Dedifferentiated amniotic fluid mesenchymal stem cell (primary cell): ENCODE results near the gene SLC25A44.
"Not testable (repeated sequence)": the region's sequence is repeated elsewhere in the genome, so short reads cannot be mapped to it uniquely, and the experiment has no call there.

ENCODE experiments used
- DNase-seq: peaks from one replicate; pipeline ENCODE4 v3.0.0-alpha.2; 2016; ENCODE audit errors: extremely low spot score

Gene SLC25A44

DNA sequence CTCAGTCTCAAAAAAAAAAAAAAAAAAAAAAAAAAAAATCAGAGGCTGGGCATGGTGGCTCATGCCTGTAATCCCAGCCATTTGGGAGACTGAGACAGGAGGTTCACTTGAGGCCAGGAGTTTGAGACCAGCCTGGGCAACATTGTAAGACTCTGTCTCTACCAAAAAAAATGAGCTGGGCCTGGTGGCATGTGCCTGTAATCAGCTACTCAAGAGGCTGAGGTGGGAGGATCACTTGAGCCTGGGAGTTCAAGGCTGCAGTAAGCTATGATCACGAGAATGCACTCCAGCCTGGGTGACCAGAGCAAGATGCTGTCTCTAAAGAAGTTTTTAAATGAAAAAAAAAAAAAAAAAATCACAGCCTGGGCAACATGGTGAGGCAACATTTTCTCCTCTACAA, 30.2 kb upstream of the SLC25A44 start:
- DNase-seq = no peak

DNA sequence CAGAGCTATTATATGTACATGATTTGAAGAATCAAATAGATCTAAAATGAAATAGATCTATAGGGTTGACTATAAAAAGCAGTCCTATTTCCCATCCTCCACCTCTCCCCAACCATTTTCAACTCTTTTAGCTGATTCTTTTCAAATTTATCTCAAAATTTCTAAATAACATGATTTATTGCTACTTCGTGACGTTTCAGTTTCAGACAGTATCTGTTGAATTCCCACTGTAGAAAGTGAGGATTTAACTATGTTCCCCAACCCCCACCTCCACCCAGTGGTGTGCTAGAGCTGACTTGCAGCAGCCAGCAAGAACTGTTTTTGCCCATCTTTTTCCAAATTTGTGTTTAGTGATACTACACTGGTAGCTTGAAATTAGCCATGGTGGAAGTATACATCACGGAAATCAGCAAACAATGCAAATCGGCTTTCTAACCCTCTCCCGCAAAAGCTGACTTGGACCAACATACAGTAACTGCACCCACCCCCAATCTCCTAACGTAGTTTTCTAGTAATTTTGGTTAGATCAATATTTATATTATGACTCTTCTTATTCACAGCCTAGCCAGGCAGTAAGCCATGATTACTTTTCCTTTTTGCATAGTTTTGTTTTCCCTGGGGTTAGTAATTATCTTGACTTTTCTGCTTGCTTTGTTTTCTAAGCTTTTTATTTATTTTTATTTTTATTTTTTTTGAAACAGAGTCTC, 29.6 kb upstream of the SLC25A44 start:
- DNase-seq = no peak

DNA sequence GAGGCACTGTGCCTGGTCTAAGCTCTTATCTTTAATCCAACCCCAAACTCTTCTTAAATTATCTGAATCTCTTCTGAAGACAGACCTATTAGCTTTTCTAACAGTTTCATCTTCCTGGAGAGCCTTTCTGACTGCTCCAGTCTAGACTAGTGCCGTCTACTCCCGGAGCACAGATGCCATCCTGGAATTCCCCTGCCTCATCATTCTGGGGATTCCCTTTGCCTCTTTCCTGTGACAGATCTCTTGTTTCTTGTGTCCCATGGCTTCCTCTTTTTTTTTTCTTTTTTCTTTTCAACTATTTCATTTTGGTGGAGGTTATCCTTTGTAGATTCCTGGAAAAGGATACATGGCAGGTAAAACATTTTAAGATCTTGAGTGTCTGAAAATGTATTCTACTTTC, 28.8 kb upstream of the SLC25A44 start:
- no peak for DNase-seq

DNA sequence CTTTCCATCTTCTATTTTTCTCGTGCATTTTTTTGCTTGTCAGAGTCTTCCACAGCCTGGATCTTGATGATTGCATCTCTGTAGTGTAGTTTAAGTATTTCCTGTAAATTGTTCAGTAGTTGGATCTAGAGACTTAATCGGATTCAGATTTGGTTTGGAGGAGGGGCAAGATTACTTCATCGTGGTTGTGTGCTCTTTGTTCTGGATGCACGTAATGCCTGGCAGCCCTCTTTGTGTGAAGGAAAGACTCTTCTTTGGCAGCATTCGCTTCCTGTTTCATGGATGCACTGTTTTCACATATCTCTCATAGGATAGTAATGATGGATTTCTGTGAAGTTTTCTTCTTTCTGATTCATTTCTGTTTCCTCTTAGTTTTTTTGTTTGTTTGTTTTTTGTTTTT, 26.4 kb upstream of the SLC25A44 start:
- DNase-seq = no peak

DNA sequence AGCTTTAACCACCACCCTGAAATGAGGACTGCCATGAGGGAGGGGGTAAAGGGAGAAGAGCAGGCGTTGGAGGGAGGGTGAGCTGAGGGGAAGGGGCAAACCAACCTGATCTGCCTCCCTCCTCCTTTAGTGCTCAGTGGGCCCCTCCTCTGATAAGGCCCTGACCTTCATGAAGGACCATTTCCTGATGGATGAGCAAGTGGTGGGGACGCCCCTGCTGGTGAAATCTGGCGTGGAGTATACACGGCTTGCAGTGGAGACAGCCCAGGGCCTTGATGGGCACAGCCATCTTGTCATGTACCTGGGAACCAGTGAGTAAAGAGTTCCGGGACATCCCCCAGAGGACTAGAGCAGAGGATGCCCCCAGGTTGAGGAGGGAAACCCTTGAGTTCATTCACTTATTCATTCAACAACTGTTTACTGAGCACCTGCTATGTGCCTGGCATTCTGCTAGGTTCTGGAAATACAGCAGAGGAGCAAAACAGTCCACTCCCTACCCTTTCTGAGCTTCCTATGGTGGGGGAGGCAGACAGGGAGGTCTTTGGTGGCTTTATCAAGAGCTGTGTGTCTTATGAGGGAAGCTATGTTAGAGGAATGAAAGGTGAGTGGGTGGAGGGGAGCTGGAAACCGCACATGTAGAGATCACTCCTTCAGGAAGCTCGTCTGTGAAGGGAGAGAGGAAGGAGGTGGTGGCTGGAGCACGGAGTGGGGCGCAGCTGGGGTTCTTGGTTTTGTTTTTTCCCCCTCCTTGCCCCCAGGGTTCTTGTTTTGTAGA, 21.0 kb upstream of the SLC25A44 start:
- no peak for DNase-seq

DNA sequence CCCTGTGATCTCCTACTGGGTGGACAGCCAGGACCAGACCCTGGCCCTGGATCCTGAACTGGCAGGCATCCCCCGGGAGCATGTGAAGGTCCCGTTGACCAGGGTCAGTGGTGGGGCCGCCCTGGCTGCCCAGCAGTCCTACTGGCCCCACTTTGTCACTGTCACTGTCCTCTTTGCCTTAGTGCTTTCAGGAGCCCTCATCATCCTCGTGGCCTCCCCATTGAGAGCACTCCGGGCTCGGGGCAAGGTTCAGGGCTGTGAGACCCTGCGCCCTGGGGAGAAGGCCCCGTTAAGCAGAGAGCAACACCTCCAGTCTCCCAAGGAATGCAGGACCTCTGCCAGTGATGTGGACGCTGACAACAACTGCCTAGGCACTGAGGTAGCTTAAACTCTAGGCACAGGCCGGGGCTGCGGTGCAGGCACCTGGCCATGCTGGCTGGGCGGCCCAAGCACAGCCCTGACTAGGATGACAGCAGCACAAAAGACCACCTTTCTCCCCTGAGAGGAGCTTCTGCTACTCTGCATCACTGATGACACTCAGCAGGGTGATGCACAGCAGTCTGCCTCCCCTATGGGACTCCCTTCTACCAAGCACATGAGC, 17.2 kb upstream of the SLC25A44 start:
- DNase-seq = no peak

DNA sequence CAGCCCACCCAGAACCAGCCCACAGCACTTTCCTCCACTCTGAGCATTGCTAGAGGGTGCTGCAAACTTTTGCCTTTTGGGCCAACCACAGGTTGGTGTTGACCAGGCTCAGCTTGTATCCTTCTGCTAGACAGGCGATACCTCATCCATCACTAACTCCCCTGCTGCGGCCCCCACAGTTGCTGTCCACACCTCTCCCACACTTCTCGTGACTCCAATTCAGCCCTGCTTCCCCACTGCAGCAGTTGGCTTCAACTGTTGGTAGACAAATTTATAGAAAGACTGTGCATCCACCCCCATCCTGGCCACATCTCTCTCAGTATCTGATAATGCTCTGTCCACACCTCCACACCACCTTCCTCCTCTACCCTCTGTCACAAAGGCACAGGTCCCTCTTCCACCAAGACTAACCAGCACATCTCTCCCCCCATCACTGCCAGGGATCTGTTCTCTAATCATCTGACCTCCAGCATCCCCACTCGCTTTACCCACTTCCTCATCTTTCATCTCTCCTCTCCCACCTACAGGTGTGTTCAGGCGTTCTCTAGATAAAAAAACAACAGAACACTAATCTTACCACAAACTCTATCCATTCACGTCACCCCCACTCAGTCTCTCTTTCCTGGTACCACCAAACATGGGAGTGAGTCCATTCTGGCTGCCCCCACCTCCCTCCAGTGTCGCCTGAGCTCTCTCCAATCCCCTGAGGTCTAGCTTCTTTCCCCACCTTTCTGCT, 15.8 kb upstream of the SLC25A44 start:
- DNase-seq = no peak

DNA sequence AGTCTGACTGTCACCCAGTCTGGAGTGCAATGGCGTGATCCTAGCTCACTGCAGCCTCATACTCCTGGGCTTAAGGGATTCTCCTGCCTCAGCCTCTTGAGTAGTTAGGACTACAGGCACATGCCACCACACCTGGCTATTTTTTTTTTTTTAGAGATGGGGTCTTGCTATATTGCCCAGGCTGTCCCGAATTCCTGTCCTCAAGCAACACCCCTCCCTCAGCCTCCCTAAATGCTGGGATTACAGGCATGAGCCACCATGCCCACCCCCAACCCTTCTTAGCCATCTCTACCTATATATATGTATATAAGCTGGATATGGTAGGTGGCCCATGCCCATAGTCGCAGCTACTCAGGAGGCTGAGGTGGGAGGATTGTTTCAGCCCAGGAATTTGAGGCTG, 13.4 kb upstream of the SLC25A44 start:
- no peak for DNase-seq

DNA sequence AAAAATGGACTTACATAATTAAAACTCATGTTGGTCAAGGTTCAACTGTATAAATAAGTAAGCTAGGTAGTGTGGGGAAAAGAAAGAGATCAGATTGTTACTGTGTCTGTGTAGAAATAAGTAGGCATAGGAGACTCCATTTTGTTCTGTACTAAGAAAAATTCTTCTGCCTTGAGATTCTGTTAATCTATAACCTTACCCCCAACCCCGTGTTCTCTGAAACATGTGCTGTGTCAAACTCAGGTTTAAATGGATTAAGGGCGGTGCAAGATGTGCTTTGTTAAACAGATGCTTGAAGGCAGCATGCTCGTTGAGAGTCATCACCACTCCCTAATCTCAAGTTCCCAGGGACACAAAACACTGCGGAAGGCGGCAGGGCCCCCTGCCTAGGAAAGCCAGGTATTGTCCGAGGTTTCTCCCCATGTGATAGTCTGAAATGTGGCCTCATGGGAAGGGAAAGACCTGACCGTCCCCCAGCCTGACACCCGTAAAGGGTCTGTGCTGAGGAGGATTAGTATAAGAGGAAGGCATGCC, 12.4 kb upstream of the SLC25A44 start:
- DNase-seq = not testable (repeated sequence)

DNA sequence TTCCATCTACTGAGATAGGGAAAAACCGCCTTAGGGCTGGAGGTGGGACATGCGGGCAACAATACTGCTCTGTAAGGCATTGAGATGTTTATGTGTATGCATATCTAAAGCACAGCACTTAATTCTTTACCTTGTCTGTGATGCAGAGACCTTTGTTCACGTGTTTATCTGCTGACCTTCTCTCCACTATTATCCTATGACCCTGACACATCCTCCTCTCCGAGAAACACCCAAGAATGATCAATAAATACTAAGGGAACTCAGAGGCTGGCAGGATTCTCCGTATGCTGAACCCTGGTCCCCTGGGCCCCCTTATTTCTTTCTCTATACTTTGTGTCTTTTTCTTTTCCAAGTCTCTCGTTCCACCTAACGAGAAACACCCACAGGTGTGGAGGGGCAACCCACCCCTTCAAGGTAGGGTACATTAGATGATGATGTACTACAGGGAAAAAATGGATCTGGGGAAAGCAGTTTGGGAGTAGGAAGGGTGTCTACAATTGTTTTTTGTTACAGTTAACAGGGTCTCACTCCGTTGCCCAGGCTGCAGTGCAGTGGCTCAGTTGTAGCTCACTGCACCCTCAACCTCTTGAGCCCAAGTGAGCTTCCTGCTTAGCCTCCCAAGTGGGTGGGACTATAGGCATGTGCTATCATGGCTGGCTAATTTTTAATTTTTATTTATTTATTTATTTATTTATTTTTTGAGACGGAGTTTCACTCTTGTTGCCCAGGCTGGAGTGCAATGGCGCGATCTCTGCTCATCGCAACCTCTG, 11.7 kb upstream of the SLC25A44 start:
- not testable (repeated sequence) for DNase-seq

DNA sequence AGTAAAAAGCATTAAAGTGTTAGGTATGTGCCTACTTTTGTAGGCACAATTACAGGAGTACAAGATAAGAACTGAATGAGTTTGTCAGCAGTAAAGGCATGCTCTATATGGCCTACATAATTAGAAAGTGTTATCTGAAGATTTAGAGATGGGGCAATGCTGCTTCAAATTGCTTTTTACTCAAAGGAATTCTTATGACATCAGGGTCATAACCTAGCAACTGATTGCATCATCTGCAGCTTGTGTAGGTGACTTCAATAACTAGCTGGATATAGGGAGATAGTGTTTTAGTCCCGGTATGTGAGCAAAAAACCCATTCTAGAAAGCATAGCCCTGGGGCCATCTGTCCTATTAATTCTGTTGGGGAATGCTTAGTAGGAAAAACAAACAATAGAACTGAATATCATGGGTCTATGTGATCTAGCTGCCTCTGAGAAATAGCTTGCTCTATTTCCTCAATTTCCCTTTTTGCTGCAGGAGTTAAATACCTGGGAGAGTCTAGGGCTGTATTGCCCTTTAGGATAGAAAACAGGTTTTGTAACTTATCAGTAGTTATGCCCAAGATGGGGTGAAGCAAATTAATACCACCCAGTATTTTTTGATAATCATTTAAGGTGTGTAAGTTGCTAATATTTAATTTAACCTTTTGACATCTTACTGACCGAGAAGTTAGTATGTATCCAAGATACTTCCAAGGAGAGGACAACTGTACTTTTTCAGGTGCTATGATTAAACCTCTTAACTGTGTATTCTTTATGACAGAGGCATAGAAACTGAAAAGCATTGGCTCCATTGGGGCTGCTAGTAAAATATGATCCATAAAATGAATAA, 7.3 kb upstream of the SLC25A44 start:
- not testable (repeated sequence) for DNase-seq

DNA sequence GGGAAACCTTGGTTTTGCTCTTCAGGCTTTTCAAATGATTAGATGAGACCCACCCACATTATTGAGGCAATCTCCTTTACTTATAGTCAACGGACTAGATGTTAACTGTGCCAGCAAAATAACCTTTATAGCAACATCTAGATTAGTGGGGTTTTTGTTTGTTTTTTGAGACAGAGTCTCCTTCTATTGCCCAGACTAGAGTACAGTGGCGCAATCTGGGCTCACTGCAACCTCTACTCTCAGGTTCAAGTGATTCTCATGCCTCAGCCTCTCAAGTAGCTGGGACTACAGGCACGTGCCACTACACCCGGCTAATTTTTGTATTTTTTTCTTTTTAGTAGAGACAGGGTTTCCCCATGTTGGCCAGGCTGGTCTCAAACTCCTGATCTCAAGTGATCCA, 3.6 kb upstream of the SLC25A44 start:
- DNase-seq = not testable (repeated sequence)

DNA sequence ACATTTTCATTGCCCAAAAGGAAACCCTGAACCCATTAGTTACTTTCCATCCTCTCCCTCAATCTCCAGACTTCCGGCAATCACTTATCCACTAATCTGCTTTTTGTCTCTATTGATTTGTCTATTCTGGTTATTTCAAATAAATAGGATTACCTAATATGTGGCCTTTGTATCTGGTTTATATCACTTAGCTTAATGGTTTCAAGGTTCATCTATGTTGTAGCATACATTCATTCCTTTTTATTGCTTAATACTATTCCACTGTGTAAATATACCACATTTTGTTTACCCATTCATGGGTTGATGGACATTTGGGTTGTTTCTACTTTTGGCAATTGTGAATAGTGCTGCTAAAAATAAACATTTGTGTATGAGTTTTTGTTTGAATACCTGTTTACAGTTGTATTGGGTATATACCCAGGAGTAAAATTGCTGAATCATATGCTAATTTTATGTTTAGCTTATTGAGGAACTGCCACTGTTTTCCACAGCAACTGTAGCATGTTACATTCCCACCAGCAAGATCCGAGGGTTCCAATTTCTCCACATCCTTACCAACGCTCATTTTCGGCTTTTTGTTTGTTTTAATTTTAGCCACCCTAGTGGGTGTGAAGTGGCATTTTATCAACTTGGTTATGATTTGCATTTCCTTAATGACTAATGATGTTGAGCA, 2.5 kb upstream of the SLC25A44 start:
- DNase-seq = no peak

DNA sequence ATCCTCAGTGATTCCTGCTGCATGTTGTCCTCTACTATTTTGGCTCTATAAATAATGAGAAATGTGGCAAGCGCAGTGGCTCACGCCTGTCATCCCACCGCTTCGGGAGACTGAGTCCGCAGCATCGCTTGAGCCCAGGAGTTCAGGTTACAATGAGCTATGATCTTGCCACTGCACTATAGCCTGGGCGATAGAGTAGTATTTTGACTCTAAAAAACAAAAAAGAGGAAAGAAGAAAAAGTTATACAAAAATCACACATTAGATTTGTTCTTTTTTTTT, 756 bp upstream of the SLC25A44 start:
- no peak for DNase-seq

DNA sequence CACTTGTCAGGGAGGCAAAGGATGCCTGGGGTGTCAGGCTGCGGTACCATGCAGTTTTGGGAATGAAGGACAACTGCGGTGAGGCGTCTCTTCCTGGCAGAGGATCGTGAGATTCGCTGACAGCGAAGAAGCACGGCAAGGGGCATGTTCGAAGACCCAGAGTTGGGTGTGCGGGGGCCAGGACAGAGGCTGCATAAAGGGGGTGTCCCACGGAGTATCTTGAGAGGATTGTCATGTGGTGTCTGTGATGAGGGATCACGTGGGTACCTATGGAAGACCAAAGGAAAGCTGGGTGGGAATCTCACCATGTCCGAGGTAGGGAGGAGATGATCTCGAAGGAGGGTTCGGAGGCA, 372 bp downstream of the SLC25A44 start:
- no peak for DNase-seq

DNA sequence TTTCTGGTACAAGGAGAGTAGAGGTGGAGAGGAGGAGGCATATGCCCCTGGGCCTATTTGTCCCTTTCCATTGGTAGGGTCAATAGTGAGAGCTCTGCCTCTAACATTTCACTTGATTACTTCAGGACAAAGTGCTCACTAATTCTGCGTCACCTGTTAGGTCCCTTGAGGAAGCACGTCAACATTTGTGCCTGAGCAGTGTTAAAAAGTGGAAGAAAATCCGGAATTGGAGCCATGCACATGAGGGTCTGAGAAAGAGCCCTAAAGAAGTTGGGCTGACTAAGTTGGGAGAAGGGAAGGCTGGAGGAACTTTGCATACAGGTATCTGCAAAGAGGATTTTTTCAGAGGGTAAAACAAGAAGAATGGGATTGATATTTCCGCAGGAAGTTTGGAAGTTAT, 1.9 kb downstream of the SLC25A44 start:
- no peak for DNase-seq

DNA sequence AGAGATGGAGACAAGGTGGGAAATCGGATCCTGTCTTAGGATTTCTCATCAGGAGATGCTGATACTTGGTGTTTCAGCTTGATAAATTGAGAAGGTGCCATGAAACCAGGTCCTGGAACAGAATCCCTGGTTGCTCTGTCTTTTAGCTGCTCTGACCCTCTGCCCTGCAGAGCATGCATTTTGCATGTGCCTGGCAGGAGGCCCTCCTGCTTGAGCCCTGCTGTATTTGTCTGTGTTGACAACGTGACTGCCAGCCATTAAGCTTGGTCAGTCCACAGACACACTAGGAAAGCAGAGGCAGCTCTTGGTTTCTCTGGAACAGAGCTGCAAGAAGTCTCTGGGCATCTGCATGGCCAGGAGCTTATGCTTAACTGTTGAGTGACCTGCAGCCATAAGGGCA, 2.5 kb downstream of the SLC25A44 start:
- no peak for DNase-seq

DNA sequence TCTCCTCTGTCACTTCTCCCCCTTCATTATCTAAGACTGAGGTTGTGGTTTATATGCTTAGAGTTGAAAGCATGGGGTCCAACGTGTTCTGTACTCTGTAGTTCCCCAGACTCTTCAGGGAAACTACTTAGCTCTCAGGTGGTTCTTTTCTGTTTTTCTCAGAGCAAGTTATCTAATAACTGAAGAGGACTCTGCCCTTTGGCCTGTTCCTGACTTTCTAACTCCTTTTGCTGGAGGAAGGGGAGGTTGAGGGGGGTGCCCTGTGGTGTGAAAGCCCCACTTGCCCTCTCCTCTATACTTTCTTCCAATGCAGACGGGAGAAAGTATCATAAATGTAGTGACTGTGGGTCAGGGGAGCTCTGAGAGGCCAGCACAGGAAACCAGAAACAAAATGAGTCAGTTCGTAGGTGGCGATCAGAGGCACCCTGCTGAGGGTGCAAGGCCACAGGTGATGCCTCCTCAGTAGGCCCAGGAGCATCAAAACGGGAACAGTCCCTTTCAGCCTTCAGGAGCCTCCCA, 5.0 kb downstream of the SLC25A44 start:
- no peak for DNase-seq

DNA sequence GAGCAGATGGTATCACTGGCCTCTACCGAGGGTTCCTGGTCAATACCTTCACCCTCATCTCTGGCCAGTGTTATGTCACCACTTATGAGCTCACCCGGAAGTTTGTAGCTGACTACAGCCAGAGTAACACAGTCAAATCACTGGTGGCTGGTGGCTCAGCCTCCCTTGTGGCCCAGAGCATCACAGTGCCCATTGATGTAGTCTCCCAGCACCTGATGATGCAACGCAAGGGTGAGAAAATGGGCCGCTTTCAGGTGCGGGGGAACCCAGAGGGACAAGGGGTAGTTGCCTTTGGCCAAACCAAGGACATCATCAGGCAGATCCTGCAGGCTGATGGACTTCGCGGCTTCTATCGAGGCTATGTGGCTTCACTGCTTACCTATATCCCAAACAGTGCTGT, 6.1 kb downstream of the SLC25A44 start:
- no peak for DNase-seq

DNA sequence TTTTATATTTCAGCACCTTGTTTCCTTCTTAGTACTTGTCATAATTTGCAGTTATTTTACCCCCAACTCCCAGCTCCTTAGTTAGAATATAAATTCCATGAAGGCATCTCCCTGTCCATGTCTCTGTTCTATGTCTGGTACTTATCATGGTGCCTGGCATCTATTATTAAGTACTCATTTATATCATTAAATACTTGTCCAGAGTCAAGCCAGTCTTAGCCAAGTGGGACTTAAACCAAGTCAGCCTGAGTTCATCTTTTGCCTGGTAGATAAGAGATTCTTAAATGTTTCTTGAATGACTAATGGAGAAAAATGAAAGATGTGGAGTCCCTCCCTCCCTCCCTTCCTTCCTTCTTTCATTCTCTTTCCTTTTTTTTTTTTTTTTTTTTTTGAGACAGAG, 9.4 kb downstream of the SLC25A44 start:
- no peak for DNase-seq
